Measurements from ENCODE around the gene SEZ6L2. TPM values are rescaled to one million over a fixed set of nuclear protein-coding genes. Genes with fewer than 3 reads are reported as not detected.

SEZ6L2 gene
- total and polyA plus RNA-seq, 2 of the 13 experiments (the other 11 are each of a cell fraction or from before 2014, with no cell fraction given) = 14.9 to 16.9 TPM

DNA sequence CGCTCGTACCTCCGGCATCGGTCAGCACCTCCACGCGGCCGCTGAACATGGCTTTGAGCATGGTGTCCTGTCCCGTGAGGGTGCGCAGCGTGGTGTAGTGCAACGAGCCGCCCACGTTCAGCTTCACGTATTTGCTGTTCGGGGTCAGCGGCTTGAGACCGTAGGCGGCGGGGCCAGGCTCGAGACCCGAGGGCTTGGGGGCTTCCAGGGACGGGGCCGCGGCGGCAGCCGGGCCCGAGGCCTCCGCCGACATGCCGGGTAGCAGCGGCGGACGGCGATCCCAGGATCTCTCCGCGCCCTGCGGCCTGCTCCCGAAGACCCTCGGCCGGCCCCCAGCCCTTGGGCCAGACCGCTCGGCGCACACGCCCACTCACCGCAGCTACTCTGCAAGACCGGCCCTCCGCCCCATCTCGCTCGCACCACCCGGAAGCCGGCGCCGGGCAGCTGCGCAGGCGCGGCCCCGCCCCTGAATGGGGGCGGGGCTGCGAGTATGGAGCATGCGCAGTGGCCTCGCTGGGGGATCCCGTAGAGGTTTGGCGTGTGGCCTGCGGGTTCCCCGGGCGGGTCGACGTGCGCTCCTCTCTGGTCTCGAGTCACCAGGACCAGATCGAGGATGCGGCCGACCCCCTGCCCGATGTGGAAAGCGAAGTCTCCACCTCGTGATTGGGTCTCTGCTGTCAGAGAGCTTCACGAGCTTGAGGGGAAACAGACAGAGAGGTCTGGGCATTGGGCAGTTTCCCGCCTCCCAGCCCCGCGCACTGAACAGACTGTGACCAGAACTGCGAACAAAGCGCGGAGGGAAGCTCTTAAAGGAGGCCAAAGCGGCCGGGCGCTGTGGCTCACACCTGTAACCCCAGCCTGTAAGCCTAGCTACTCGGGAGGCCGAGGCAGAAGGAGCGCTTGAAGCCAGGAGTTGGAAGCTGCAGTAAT is 26.7 kb upstream of the SEZ6L2 start, which contains the start of gene KCTD13 (continued):
- TF ChIP-seq, protein P1, sequence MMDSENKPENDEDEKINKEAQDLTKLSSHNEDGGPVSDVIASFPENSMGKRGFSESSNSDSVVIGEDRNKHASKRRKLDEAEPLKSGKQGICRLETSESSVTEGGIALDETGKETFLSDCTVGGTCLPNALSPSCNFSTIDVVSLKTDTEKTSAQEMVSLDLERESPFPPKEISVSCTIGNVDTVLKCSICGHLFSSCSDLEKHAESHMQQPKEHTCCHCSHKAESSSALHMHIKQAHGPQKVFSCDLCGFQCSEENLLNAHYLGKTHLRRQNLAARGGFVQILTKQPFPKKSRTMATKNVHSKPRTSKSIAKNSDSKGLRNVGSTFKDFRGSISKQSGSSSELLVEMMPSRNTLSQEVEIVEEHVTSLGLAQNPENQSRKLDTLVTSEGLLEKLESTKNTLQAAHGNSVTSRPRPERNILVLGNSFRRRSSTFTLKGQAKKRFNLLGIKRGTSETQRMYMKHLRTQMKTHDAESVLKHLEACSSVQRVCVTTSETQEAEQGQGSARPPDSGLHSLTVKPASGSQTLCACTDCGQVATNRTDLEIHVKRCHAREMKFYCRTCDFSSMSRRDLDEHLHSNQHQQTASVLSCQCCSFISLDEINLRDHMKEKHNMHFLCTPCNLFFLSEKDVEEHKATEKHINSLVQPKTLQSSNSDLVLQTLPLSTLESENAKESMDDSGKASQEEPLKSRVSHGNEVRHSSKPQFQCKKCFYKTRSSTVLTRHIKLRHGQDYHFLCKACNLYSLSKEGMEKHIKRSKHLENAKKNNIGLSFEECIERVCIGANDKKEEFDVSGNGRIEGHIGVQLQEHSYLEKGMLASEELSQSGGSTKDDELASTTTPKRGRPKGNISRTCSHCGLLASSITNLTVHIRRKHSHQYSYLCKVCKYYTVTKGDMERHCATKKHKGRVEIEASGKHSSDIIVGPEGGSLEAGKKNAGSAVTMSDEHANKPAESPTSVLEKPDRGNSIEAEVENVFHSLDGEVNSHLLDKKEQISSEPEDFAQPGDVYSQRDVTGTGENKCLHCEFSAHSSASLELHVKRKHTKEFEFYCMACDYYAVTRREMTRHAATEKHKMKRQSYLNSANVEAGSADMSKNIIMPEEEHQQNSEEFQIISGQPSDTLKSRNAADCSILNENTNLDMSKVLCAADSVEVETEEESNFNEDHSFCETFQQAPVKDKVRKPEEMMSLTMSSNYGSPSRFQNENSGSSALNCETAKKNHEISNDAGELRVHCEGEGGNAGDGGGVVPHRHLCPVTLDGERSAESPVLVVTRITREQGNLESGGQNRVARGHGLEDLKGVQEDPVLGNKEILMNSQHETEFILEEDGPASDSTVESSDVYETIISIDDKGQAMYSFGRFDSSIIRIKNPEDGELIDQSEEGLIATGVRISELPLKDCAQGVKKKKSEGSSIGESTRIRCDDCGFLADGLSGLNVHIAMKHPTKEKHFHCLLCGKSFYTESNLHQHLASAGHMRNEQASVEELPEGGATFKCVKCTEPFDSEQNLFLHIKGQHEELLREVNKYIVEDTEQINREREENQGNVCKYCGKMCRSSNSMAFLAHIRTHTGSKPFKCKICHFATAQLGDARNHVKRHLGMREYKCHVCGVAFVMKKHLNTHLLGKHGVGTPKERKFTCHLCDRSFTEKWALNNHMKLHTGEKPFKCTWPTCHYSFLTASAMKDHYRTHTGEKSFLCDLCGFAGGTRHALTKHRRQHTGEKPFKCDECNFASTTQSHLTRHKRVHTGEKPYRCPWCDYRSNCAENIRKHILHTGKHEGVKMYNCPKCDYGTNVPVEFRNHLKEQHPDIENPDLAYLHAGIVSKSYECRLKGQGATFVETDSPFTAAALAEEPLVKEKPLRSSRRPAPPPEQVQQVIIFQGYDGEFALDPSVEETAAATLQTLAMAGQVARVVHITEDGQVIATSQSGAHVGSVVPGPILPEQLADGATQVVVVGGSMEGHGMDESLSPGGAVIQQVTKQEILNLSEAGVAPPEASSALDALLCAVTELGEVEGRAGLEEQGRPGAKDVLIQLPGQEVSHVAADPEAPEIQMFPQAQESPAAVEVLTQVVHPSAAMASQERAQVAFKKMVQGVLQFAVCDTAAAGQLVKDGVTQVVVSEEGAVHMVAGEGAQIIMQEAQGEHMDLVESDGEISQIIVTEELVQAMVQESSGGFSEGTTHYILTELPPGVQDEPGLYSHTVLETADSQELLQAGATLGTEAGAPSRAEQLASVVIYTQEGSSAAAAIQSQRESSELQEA (CRISPR knock-in tag; IDR thresholded peaks at IDR 0.05; ENCODE audit: not compliant biosample characterization) = peak; percentile 57
- TF ChIP-seq MTERF4 (CRISPR knock-in tag; IDR thresholded peaks at IDR 0.05) (no peak), MIER3 (CRISPR knock-in tag; IDR thresholded peaks at IDR 0.05; ENCODE audit: borderline replicate concordance) (peak; percentile 15; the same call in 1 of the 2 replicates), ZFP1 (CRISPR knock-in tag; IDR thresholded peaks at IDR 0.05) (no peak), SRSF1 (optimal IDR thresholded peaks at IDR 0.05; ENCODE audit: low read depth, low read length) (peak; percentile 82), ZNF468 (CRISPR knock-in tag; IDR thresholded peaks at IDR 0.05) (peak; percentile 70; the same call in 1 of the 2 replicates), SP4 (CRISPR knock-in tag; IDR thresholded peaks at IDR 0.05) (peak; percentile 90), LBX2 (CRISPR knock-in tag; IDR thresholded peaks at IDR 0.05; ENCODE audit: borderline replicate concordance) (no peak; the same call in none of the 2 replicates)
- TF ChIP-seq, protein P2, sequence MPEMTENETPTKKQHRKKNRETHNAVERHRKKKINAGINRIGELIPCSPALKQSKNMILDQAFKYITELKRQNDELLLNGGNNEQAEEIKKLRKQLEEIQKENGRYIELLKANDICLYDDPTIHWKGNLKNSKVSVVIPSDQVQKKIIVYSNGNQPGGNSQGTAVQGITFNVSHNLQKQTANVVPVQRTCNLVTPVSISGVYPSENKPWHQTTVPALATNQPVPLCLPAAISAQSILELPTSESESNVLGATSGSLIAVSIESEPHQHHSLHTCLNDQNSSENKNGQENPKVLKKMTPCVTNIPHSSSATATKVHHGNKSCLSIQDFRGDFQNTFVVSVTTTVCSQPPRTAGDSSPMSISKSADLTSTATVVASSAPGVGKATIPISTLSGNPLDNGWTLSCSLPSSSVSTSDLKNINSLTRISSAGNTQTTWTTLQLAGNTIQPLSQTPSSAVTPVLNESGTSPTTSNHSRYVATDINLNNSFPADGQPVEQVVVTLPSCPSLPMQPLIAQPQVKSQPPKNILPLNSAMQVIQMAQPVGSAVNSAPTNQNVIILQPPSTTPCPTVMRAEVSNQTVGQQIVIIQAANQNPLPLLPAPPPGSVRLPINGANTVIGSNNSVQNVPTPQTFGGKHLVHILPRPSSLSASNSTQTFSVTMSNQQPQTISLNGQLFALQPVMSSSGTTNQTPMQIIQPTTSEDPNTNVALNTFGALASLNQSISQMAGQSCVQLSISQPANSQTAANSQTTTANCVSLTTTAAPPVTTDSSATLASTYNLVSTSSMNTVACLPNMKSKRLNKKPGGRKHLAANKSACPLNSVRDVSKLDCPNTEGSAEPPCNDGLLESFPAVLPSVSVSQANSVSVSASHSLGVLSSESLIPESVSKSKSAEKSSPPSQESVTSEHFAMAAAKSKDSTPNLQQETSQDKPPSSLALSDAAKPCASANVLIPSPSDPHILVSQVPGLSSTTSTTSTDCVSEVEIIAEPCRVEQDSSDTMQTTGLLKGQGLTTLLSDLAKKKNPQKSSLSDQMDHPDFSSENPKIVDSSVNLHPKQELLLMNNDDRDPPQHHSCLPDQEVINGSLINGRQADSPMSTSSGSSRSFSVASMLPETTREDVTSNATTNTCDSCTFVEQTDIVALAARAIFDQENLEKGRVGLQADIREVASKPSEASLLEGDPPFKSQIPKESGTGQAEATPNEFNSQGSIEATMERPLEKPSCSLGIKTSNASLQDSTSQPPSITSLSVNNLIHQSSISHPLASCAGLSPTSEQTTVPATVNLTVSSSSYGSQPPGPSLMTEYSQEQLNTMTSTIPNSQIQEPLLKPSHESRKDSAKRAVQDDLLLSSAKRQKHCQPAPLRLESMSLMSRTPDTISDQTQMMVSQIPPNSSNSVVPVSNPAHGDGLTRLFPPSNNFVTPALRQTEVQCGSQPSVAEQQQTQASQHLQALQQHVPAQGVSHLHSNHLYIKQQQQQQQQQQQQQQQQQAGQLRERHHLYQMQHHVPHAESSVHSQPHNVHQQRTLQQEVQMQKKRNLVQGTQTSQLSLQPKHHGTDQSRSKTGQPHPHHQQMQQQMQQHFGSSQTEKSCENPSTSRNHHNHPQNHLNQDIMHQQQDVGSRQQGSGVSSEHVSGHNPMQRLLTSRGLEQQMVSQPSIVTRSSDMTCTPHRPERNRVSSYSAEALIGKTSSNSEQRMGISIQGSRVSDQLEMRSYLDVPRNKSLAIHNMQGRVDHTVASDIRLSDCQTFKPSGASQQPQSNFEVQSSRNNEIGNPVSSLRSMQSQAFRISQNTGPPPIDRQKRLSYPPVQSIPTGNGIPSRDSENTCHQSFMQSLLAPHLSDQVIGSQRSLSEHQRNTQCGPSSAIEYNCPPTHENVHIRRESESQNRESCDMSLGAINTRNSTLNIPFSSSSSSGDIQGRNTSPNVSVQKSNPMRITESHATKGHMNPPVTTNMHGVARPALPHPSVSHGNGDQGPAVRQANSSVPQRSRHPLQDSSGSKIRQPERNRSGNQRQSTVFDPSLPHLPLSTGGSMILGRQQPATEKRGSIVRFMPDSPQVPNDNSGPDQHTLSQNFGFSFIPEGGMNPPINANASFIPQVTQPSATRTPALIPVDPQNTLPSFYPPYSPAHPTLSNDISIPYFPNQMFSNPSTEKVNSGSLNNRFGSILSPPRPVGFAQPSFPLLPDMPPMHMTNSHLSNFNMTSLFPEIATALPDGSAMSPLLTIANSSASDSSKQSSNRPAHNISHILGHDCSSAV (CRISPR knock-in tag; IDR thresholded peaks at IDR 0.05; ENCODE audit: borderline replicate concordance) = 0 out of 2 replicates have a peak, but pooled peaks have one; percentile 28

Data from HepG2 (cell line).